ENCODE results near the gene IFITM5. TPM values are rescaled to one million over a fixed set of nuclear protein-coding genes. Genes with fewer than 3 reads are reported as not detected.

Gene IFITM5
- total RNA-seq, 4 donors from 2014 or later = not detected

DNA sequence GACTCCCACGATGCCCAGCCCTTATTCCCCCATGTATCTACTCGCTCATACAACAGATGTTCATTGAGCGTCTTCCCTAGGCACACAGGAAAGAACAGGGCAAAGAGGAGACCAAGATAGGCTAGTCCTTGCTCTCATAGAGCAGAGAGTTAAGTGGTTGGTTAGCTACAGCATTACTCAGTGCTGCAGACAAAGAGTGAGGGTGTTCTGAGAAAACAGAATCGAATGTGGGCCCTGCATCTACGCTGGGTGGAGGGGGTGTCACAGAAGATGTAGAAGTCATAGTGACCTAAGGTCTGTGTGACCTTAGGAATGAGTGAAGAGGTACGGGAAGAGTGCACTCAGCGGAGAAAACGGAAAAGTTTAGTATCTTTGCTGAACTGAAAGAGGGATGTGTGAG is 50.3 kb downstream of the IFITM5 start:
- no peak for DNase-seq
- intact Hi-C loops (cut with DNase I) = no loop called here
- 92 to 96% methylated on average over 8 of the region's 8 CpGs for WGBS, 2 donors
- no peak overlapping the region for H3K4me3 ChIP-seq (replicated peaks in 1 of 3)
- peaks cover 68 to 71% of the 10 kb centered on the region in 2 donors for H3K36me3 ChIP-seq
- no peaks in the 10 kb centered on the region for H3K27me3 ChIP-seq
- H3K4me1 ChIP-seq = no peaks in the 10 kb centered on the region
- TF ChIP-seq POLR2A (IDR thresholded peaks at IDR 0.05) = no peak
- TF ChIP-seq, protein P1, sequence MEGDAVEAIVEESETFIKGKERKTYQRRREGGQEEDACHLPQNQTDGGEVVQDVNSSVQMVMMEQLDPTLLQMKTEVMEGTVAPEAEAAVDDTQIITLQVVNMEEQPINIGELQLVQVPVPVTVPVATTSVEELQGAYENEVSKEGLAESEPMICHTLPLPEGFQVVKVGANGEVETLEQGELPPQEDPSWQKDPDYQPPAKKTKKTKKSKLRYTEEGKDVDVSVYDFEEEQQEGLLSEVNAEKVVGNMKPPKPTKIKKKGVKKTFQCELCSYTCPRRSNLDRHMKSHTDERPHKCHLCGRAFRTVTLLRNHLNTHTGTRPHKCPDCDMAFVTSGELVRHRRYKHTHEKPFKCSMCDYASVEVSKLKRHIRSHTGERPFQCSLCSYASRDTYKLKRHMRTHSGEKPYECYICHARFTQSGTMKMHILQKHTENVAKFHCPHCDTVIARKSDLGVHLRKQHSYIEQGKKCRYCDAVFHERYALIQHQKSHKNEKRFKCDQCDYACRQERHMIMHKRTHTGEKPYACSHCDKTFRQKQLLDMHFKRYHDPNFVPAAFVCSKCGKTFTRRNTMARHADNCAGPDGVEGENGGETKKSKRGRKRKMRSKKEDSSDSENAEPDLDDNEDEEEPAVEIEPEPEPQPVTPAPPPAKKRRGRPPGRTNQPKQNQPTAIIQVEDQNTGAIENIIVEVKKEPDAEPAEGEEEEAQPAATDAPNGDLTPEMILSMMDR (IDR thresholded peaks at IDR 0.05) = no peak
- no peaks in the 10 kb centered on the region for H3K9me3 ChIP-seq
- no peak overlapping the region for H3K27ac ChIP-seq

Small RNAs within 50 kb of the gene (small RNA-seq; reads per million reads assigned to genes)
- not detected for gene AC136475.6

Other genes starting within 250 kb of the IFITM5 start
- not detected for gene SCGB1C1, start 106.4 kb downstream of the IFITM5 start, total RNA-seq
- gene BET1L, start 92.1 kb downstream of the IFITM5 start, total RNA-seq = 10 to 100 TPM; 22.2 to 39.5 (median 33.8) TPM
- gene RIC8A, start 91.8 kb downstream of the IFITM5 start, total RNA-seq = 100 to 1,000 TPM in 2 of 4 donors, 10 to 100 TPM in 2; 65.8 to 128 (median 99.8) TPM
- 10 to 100 TPM; 14.3 to 21.2 (median 17.0) TPM for gene SIRT3, start 63.2 kb downstream of the IFITM5 start, total RNA-seq
- gene PSMD13, start 62.5 kb downstream of the IFITM5 start, total RNA-seq = 100 to 1,000 TPM in 1 of 4 donors, 10 to 100 TPM in 3; 64.7 to 111 (median 77.7) TPM
- gene NLRP6, start 21.1 kb downstream of the IFITM5 start, total RNA-seq = under 1 TPM; 0.13 to 0.73 (median 0.28) TPM
- 10 to 100 TPM; 21.8 to 43.3 (median 32.7) TPM for gene PGGHG, start 10.4 kb downstream of the IFITM5 start, total RNA-seq
- gene IFITM2, start 8.3 kb upstream of the IFITM5 start, total RNA-seq = 100 to 1,000 TPM in 1 of 4 donors, 10 to 100 TPM in 3; 83.2 to 318 (median 92.9) TPM
- gene IFITM1, start 14.5 kb upstream of the IFITM5 start, total RNA-seq = 100 to 1,000 TPM in 3 of 4 donors, 10 to 100 TPM in 1; 94.3 to 163 (median 103) TPM
- gene IFITM3, start 21.3 kb upstream of the IFITM5 start, total RNA-seq = 100 to 1,000 TPM; 140 to 300 (median 178) TPM
- 1 to 10 TPM in 1 of 4 donors, under 1 TPM in 1, not detected in 2; 0.98 to 1.2 TPM for gene B4GALNT4, start 70.0 kb upstream of the IFITM5 start, total RNA-seq
- 10 to 100 TPM; 30.4 to 58.4 (median 46.9) TPM for gene PKP3, start 94.7 kb upstream of the IFITM5 start, total RNA-seq
- 10 to 100 TPM; 46.0 to 69.6 (median 47.8) TPM for gene SIGIRR, start 115.5 kb upstream of the IFITM5 start, total RNA-seq
- 1 to 10 TPM; 3.7 to 6.4 (median 4.7) TPM for gene ANO9, start 142.5 kb upstream of the IFITM5 start, total RNA-seq
- gene PTDSS2, start 150.8 kb upstream of the IFITM5 start, total RNA-seq = 10 to 100 TPM; 40.8 to 69.9 (median 41.7) TPM
- gene RNH1, start 207.7 kb upstream of the IFITM5 start, total RNA-seq = 100 to 1,000 TPM; 191 to 259 (median 231) TPM
- gene HRAS, start 236.1 kb upstream of the IFITM5 start, total RNA-seq = 10 to 100 TPM; 16.9 to 41.3 (median 29.9) TPM
- 1 to 10 TPM; 1.7 to 2.6 (median 2.3) TPM for gene LRRC56, start 238.0 kb upstream of the IFITM5 start, total RNA-seq

Data from thyroid gland (tissue), 4 donors.